OCI-LY1 (cell line): ENCODE results near the gene PSMD5.

Experiments
- H2AFZ ChIP-seq: fragments of 200-600 bp; sonication (generic), shearing (Covaris generic); 2 replicates; pipeline ENCODE4 v1.6.0; 2014; ENCODE audit warnings: antibody characterized with exemption, mild to moderate bottlenecking, low read length
- H3F3A ChIP-seq: fragments of 200-600 bp; sonication (generic), shearing (Covaris generic); 2 replicates; pipeline ENCODE4 v1.6.0; 2014; ENCODE audit warnings: mild to moderate bottlenecking, antibody characterized with exemption, low read length, moderate library complexity; ENCODE audit not compliant: insufficient read depth
- H3K27ac ChIP-seq: fragments of 200-600 bp; sonication (generic); 2 replicates; pipeline ENCODE4 v1.5.1; 2014; ENCODE audit warnings: low read length, mixed run types, mild to moderate bottlenecking, low read depth; ENCODE audit not compliant: poor library complexity, severe bottlenecking
- H3K27me3 ChIP-seq: fragments of 200-600 bp; sonication (generic); 2 replicates; pipeline ENCODE4 v1.6.0; 2014; ENCODE audit warnings: antibody characterized with exemption, mild to moderate bottlenecking, low read length, moderate library complexity; ENCODE audit not compliant: insufficient read depth
- H3K36me3 ChIP-seq: fragments of 200-600 bp; sonication (generic); 2 replicates; pipeline ENCODE4 v1.6.1; 2014; ENCODE audit warnings: mild to moderate bottlenecking, antibody characterized with exemption, low read length, moderate library complexity, mixed read lengths; ENCODE audit not compliant: insufficient read depth
- H3K4me1 ChIP-seq: fragments of 200-600 bp; sonication (generic); 2 replicates; pipeline ENCODE4 v1.5.1; 2014; ENCODE audit warnings: mild to moderate bottlenecking, low read length, moderate library complexity; ENCODE audit not compliant: insufficient read depth, severe bottlenecking
- H3K4me2 ChIP-seq: fragments of 200-600 bp; sonication (generic), shearing (Covaris generic); 2 replicates; pipeline ENCODE4 v1.6.1; 2014; ENCODE audit warnings: low read length
- H3K4me3 ChIP-seq: fragments of 200-600 bp; sonication (generic); 2 replicates; pipeline ENCODE4 v1.5.1; 2014; ENCODE audit warnings: low read length, low read depth, mild to moderate bottlenecking, mixed read lengths; ENCODE audit not compliant: poor library complexity, severe bottlenecking
- H3K79me2 ChIP-seq: fragments of 200-600 bp; shearing (Covaris generic); 2 replicates; pipeline ENCODE4 v1.6.1; 2016; ENCODE audit warnings: mixed run types, low read length, mixed read lengths; ENCODE audit not compliant: insufficient read depth
- H3K9ac ChIP-seq: fragments of 200-600 bp; sonication (generic), shearing (Covaris generic); 2 replicates; pipeline ENCODE4 v1.6.1; 2014; ENCODE audit warnings: mild to moderate bottlenecking, low read length, mixed read lengths
- H3K9me2 ChIP-seq: fragments of 200-600 bp; sonication (generic), shearing (Covaris generic); 2 replicates; pipeline ENCODE4 v1.6.1; 2014; ENCODE audit warnings: low read depth, mild to moderate bottlenecking, low read length, mixed read lengths
- H3K9me3 ChIP-seq: fragments of 200-600 bp; shearing (Covaris generic); 2 replicates; pipeline ENCODE4 v1.6.1; 2014; ENCODE audit warnings: low read length, mixed read lengths
- H4K20me1 ChIP-seq: fragments of 200-600 bp; sonication (generic), shearing (Covaris generic); 2 replicates; pipeline ENCODE4 v1.6.0; 2016; ENCODE audit warnings: mild to moderate bottlenecking, low read length; ENCODE audit not compliant: insufficient read depth
- CTCF ChIP-seq: fragments of 200-600 bp; sonication (generic), shearing (Covaris generic); IDR thresholded peaks from 2 replicates; pipeline ENCODE4 v1.5.1; 2017; ENCODE audit warnings: mild to moderate bottlenecking, antibody characterized with exemption, low read length, moderate library complexity, mixed read lengths
- EZH2 ChIP-seq: fragments of 200-600 bp; sonication (generic), shearing (Covaris generic); IDR thresholded peaks from 2 replicates; pipeline ENCODE4 v1.8.0; 2017; ENCODE audit warnings: borderline replicate concordance, mixed run types, mild to moderate bottlenecking, antibody characterized with exemption, low read length, moderate library complexity, mixed read lengths

The PSMD5 gene

GRCh38 chr9:120854596-120855327 lies 12.0 kb upstream of the PSMD5 start:
- no peaks in the 10 kb centered on the region for H4K20me1 ChIP-seq
- H3K9me3 ChIP-seq = no peaks in the 10 kb centered on the region
- peaks cover 65% of the 10 kb centered on the region; the same call in 1 of the 2 replicates for H3K36me3 ChIP-seq
- H2AFZ ChIP-seq = no peak overlapping the region
- no peak overlapping the region for H3K4me3 ChIP-seq
- H3K9me2 ChIP-seq = no peaks in the 10 kb centered on the region
- H3K27me3 ChIP-seq = no peaks in the 10 kb centered on the region
- no peak overlapping the region for H3K9ac ChIP-seq
- H3K79me2 ChIP-seq = no peaks in the 10 kb centered on the region
- no peak overlapping the region for H3K4me2 ChIP-seq
- no peaks in the 10 kb centered on the region for H3K4me1 ChIP-seq
- no peak overlapping the region for H3K27ac ChIP-seq
- no peak for TF ChIP-seq CTCF
- no peak for TF ChIP-seq EZH2
- no peaks in the 10 kb centered on the region for H3F3A ChIP-seq

- Histone ChIP-seq H4K20me1 (no peaks in the 10 kb centered on the region), H3K4me1 (no peaks in the 10 kb centered on the region), H3K79me2 (no peaks in the 10 kb centered on the region), H3K36me3 (peaks cover 54% of the 10 kb centered on the region; the same call in 1 of the 2 replicates), H3K9me2 (no peaks in the 10 kb centered on the region), H3K4me2 (no peak overlapping the region), H3K4me3 (no peak overlapping the region), H3K27ac (no peak overlapping the region), H3F3A (no peaks in the 10 kb centered on the region), H2AFZ (no peak overlapping the region), H3K27me3 (no peaks in the 10 kb centered on the region), H3K9ac (no peak overlapping the region), H3K9me3 (no peaks in the 10 kb centered on the region)
- no peak for TF ChIP-seq EZH2
- TF ChIP-seq CTCF = no peak
These were observed 10.5 kb upstream of the PSMD5 start for GRCh38 chr9:120853198-120853597.

- H3K79me2 ChIP-seq = no peaks in the 10 kb centered on the region
- no peaks in the 10 kb centered on the region for H3K9me2 ChIP-seq
- no peaks in the 10 kb centered on the region for H3K9me3 ChIP-seq
- H3K4me1 ChIP-seq = no peaks in the 10 kb centered on the region
- no peak overlapping the region for H3K4me2 ChIP-seq
- no peak overlapping the region for H3K4me3 ChIP-seq
- H3K36me3 ChIP-seq = peaks cover 52% of the 10 kb centered on the region; the same call in 1 of the 2 replicates
- no peak overlapping the region for H2AFZ ChIP-seq
- no peak overlapping the region for H3K9ac ChIP-seq
- no peaks in the 10 kb centered on the region for H3F3A ChIP-seq
- H4K20me1 ChIP-seq = no peaks in the 10 kb centered on the region
- TF ChIP-seq CTCF (no peak), EZH2 (no peak)
- no peaks in the 10 kb centered on the region for H3K27me3 ChIP-seq
- no peak overlapping the region for H3K27ac ChIP-seq
These were observed 9.7 kb upstream of the PSMD5 start for GRCh38 chr9:120852240-120853010.
